Endodermal cell (in vitro differentiated cells): Measurements from ENCODE around the gene FCGBP. TPM values are rescaled to one million over a fixed set of nuclear protein-coding genes. Genes with fewer than 3 reads are reported as not detected.

Source experiments
- DNase-seq: peaks from one replicate; pipeline ENCODE4 v3.0.0-alpha.2; 2017
- H3K27ac ChIP-seq: 2 replicates; pipeline ENCODE4 v1.5.1; 2013; ENCODE audit warnings: mild to moderate bottlenecking, low read depth, low read length, moderate library complexity
- H3K27me3 ChIP-seq: 2 replicates; pipeline ENCODE4 v1.6.1; 2013; ENCODE audit warnings: mild to moderate bottlenecking, low read length, moderate library complexity; ENCODE audit not compliant: insufficient read depth, control insufficient read depth, poor library complexity, severe bottlenecking
- H3K36me3 ChIP-seq: 2 replicates; pipeline ENCODE4 v1.7.0; 2013; ENCODE audit warnings: mild to moderate bottlenecking, low read length, moderate library complexity; ENCODE audit not compliant: control insufficient read depth, insufficient read depth
- H3K4me1 ChIP-seq: one replicate; pipeline ENCODE4 v1.7.0; 2013; ENCODE audit warnings: low read length; ENCODE audit not compliant: control insufficient read depth, insufficient read depth
- H3K4me3 ChIP-seq: 2 replicates; pipeline ENCODE4 v1.5.1; 2013; ENCODE audit warnings: mild to moderate bottlenecking, low read length, moderate library complexity
- H3K9ac ChIP-seq: 2 replicates; pipeline ENCODE4 v1.6.1; 2013; ENCODE audit warnings: mild to moderate bottlenecking, low read length, moderate library complexity; ENCODE audit not compliant: poor library complexity, severe bottlenecking; ENCODE audit errors: extremely low read depth
- H3K9me3 ChIP-seq: 2 replicates; pipeline ENCODE4 v1.6.1; 2013; ENCODE audit warnings: mild to moderate bottlenecking, low read length, moderate library complexity; ENCODE audit not compliant: control insufficient read depth
- H3K27ac Mint-ChIP-seq: 2 replicates; pipeline ENCODE4 v1.8.0; 2020; ENCODE audit warnings: mixed read lengths
- H3K27me3 Mint-ChIP-seq: 2 replicates; pipeline ENCODE4 v1.8.0; 2021; ENCODE audit warnings: mild to moderate bottlenecking, mixed read lengths; ENCODE audit not compliant: insufficient read depth
- H3K36me3 Mint-ChIP-seq: 2 replicates; pipeline ENCODE4 v1.8.0; 2020; ENCODE audit warnings: low read depth, mixed read lengths
- H3K4me1 Mint-ChIP-seq: 2 replicates; pipeline ENCODE4 v1.8.0; 2020; ENCODE audit warnings: mixed read lengths
- H3K4me3 Mint-ChIP-seq: 2 replicates; pipeline ENCODE4 v1.8.0; 2020; ENCODE audit warnings: mild to moderate bottlenecking, moderate library complexity, mixed read lengths
- H3K9me3 Mint-ChIP-seq: 2 replicates; pipeline ENCODE4 v1.8.0; 2020; ENCODE audit warnings: mild to moderate bottlenecking, mixed read lengths
- CTCF ChIP-seq: fragments of 200-600 bp; sonication (generic); conservative IDR thresholded peaks from 2 replicates; pipeline ENCODE4 v1.5.0; 2021; ENCODE audit warnings: antibody characterized with exemption, mild to moderate bottlenecking
- WGBS, 2 experiments: methylation state at CpG; one replicate each; pipeline versions ENCODE4 v1.1.5 to v1.1.7; 2013; ENCODE audit warnings: missing lambda C conversion rate in 2 of 2, mixed read lengths in 1 of 2; ENCODE audit not compliant: insufficient coverage in 1 of 2, insufficient read length in 1 of 2; 5-methylcytosine and 5-hydroxymethylcytosine counted together
- total RNA-seq, 2 donors: library from RNA; stranded (reverse); fragmentation: NEBNext Ultra II Directional in 1 of 2; extraction: Animal tissue kit (Norgen Biotek cat#: 25700) in 1 of 2; gene quantifications; 2 replicates in 1 of 2; 3 replicates in 1 of 2; pipeline ENCODE4 v1.2.1, GENCODE V29; 2021

FCGBP gene
- total RNA-seq, 2 donors from 2014 or later: 0.29 to 0.62 TPM

DNA sequence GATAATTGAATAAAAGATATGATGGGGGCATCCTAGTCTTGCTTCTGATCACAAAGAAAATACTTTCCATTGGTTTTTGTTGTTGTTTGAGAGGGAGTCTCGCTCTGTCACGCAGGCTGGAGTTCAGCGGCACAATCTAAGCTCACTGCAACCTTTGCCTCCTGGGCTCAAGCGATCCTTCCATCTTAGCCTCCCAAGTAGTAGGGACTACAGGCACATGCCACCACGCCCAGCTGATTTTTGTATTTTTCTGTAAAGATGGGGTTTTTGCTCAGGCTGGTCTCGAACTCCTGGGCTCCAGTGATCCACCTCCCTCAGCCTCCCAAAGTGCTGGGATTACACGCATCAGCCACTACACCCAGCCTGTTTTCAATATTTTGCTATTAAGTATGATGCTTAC is 19.5 kb upstream of the FCGBP start:
- H3K4me3 ChIP-seq: no peak overlapping the region
- TF ChIP-seq CTCF: no peak
- H3K36me3 Mint-ChIP-seq: no peaks in the 10 kb centered on the region
- H3K36me3 ChIP-seq: no peaks in the 10 kb centered on the region
- no peaks in the 10 kb centered on the region for H3K27me3 ChIP-seq
- no peak overlapping the region for H3K27ac Mint-ChIP-seq
- no peaks in the 10 kb centered on the region for H3K4me1 ChIP-seq
- peaks cover under 1% of the 10 kb centered on the region for H3K4me1 Mint-ChIP-seq
- DNase-seq: no peak
- no peak overlapping the region for H3K4me3 Mint-ChIP-seq
- H3K9ac ChIP-seq: no peak overlapping the region
- WGBS, 2 experiments: 89 to 100% methylated on average over 2 to 7 of the region's 7 CpGs
- H3K27me3 Mint-ChIP-seq: no peaks in the 10 kb centered on the region
- no peaks in the 10 kb centered on the region for H3K9me3 ChIP-seq
- H3K9me3 Mint-ChIP-seq: no peaks in the 10 kb centered on the region
- no peak overlapping the region for H3K27ac ChIP-seq

GRCh38 chr19:39951686-39952085 is 17.3 kb upstream of the FCGBP start:
- no peaks in the 10 kb centered on the region for H3K36me3 Mint-ChIP-seq
- TF ChIP-seq CTCF: no peak
- no peak overlapping the region for H3K4me3 Mint-ChIP-seq
- no peaks in the 10 kb centered on the region for H3K27me3 Mint-ChIP-seq
- no peak for DNase-seq
- H3K9ac ChIP-seq: no peak overlapping the region
- no peaks in the 10 kb centered on the region for H3K9me3 Mint-ChIP-seq
- no peaks in the 10 kb centered on the region for H3K4me1 ChIP-seq
- WGBS, 2 experiments: 81 to 86% methylated on average over 1 to 3 of the region's 3 CpGs
- H3K27ac Mint-ChIP-seq: no peak overlapping the region
- no peak overlapping the region for H3K27ac ChIP-seq
- no peak overlapping the region for H3K4me3 ChIP-seq
- no peaks in the 10 kb centered on the region for H3K36me3 ChIP-seq
- H3K27me3 ChIP-seq: no peaks in the 10 kb centered on the region
- no peaks in the 10 kb centered on the region for H3K4me1 Mint-ChIP-seq
- no peaks in the 10 kb centered on the region for H3K9me3 ChIP-seq

- Mint-ChIP-seq H3K9me3 (no peaks in the 10 kb centered on the region), H3K27me3 (no peaks in the 10 kb centered on the region), H3K4me1 (no peaks in the 10 kb centered on the region), H3K27ac (no peak overlapping the region), H3K36me3 (no peaks in the 10 kb centered on the region), H3K4me3 (no peak overlapping the region)
- WGBS, 2 experiments: 83 to 100% methylated on average over 2 of the region's 2 CpGs
- Histone ChIP-seq H3K9me3 (no peaks in the 10 kb centered on the region), H3K27ac (no peak overlapping the region), H3K4me3 (no peak overlapping the region), H3K4me1 (no peaks in the 10 kb centered on the region), H3K27me3 (no peaks in the 10 kb centered on the region), H3K36me3 (no peaks in the 10 kb centered on the region), H3K9ac (no peak overlapping the region)
- TF ChIP-seq CTCF: no peak
- DNase-seq: no peak
Observed at GRCh38 chr19:39951065-39951650, 16.7 kb upstream of the FCGBP start.
